GM18526 (cell line): ENCODE measurements around the gene DNAH7.

Experiments used
- POLR2A ChIP-seq: IDR thresholded peaks from 3 replicates; pipeline ENCODE4 v1.6.1; 2011; ENCODE audit not compliant: insufficient read length; ENCODE audit errors: extremely low read depth

Gene DNAH7

GRCh38 chr2:195756218-195756942, 312.3 kb downstream of the DNAH7 start:
- TF ChIP-seq POLR2A = no peak

- no peak for TF ChIP-seq POLR2A
Observed at GRCh38 chr2:195741191-195741590, 327.4 kb downstream of the DNAH7 start.

GRCh38 chr2:195737511-195738325, 330.9 kb downstream of the DNAH7 start:
- TF ChIP-seq POLR2A = no peak

- TF ChIP-seq POLR2A = no peak
Observed at GRCh38 chr2:195735347-195735746, 333.3 kb downstream of the DNAH7 start.

- no peak for TF ChIP-seq POLR2A
Observed at GRCh38 chr2:195734931-195735330, 333.7 kb downstream of the DNAH7 start.

GRCh38 chr2:195734395-195734794, 334.2 kb downstream of the DNAH7 start:
- TF ChIP-seq POLR2A = no peak

- TF ChIP-seq POLR2A = no peak
Observed at GRCh38 chr2:195733831-195734230, 334.8 kb downstream of the DNAH7 start.

GRCh38 chr2:195732574-195732973, 336.1 kb downstream of the DNAH7 start:
- TF ChIP-seq POLR2A = no peak

- no peak for TF ChIP-seq POLR2A
Observed at GRCh38 chr2:195730912-195731311, 337.7 kb downstream of the DNAH7 start.

- TF ChIP-seq POLR2A = no peak
Observed at GRCh38 chr2:195727106-195727505, 341.5 kb downstream of the DNAH7 start.

GRCh38 chr2:195722075-195722474, 346.6 kb downstream of the DNAH7 start:
- TF ChIP-seq POLR2A = no peak

- TF ChIP-seq POLR2A = no peak
Observed at GRCh38 chr2:195721042-195721441, 347.6 kb downstream of the DNAH7 start.

- TF ChIP-seq POLR2A = no peak
Observed at GRCh38 chr2:195716466-195716865, 352.2 kb downstream of the DNAH7 start.

- TF ChIP-seq POLR2A = no peak
Observed at GRCh38 chr2:195711478-195711877, 357.2 kb downstream of the DNAH7 start.

- TF ChIP-seq POLR2A = no peak
Observed at GRCh38 chr2:195709901-195710806, 358.5 kb downstream of the DNAH7 start.
